Muscle of arm (tissue), 12 donors: ENCODE data around the gene RANBP3. TPM values are rescaled to one million over a fixed set of nuclear protein-coding genes. Genes with fewer than 3 reads are reported as not detected.
"Not testable (repeated sequence)": the region's sequence is repeated elsewhere in the genome, so short reads cannot be mapped to it uniquely, and the experiment has no call there.

Experiments used
- DNase-seq: peaks from one replicate; pipeline ENCODE4 v3.0.0-alpha.2; 2013
- polyA plus RNA-seq, 12 donors: library from polyadenylated mRNA; unstranded; fragments of 120-200 nt; gene quantifications; one replicate each; pipeline ENCODE4 v1.2.1, GENCODE V29; 2013; ENCODE audit not compliant: insufficient read length in 12 of 12

RANBP3 gene
- polyA plus RNA-seq, 12 donors = 36.6 to 89.2 (median 43.6) TPM; not detected in 1

DNA sequence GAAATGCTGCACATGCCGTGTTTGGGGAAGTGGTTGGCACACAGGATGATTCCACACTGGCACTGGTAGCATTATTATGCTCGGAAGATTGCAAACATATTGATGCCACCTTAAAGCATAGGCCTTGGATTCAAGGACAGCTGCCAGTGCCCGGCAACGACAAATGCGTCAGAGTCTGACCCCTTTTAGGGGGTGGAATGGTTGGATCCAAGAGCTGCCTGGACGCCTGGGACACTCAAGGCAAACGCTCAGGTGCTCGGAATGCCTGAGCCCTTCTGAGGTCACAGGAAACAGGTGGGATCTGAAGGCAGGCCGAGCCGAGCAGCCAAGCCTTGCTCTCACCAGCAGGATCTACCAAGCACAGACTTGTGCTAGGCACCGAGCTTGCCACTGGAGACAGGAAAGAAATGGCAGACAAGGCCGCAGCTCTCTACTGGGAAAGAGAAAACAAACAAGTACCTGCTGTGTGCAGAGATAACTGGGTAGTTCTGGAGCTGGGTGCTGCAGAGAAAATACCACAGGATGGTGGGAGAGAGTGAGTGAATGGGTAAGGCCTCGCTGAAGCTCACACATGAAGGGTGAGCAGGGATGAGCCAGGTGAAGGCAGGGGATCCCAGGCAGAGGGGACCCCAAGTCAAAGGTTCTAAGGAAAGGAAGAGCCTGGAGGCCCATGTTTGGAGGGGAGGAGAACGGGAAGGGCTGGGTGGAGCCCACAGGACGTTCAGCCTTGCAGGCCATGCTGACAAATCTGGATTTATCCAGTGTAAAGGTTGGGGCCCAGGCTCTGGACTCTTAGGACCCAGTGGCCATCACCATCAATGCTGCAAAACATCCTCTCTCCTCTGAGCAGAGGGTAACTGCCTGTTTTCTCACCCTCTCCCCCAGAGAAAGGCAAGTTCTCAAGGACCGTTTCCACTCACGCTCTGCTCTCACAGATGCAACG is 9.2 kb downstream of the RANBP3 start:
- no peak for DNase-seq

DNA sequence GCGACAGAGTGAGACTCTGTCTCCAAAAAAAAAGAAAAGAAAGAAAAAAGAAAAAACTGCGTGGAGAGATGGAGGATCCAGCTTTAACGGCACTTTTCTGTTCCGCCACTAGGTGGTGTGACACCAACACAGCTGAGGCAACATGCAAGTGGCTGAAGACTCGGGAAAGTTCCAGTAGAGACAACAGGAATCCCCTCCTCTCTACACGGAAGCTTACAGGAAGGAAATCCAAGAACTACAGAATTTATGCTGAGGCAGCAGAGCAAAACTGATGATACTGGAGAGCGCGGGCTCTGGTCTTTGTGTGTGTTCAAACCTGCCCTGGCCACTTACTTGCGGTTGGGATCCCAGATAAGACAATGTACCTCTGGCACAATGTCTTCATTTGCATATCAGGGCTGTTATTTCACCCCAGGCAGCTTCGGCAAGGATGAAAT is 9.9 kb downstream of the RANBP3 start:
- DNase-seq = peak; percentile 81

DNA sequence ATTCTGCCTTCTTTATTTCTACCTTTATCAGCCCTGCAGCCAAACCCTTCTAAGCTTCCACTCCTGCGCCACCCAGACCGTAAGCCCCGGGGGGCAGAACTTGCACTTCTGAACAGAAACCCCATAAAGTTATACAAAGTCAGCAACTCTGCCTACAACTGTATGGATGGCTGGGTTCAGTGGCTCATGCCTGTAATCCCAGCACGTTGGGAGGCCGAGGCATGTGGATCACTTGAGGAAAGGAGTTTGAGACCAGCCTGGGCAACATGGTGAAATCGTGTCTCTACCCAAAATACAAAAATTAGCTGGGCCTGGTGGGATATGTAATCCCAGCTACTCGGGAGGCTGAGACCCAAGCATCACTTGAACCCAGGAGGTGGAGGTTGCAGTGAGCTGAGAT is 10.4 kb downstream of the RANBP3 start:
- no peak for DNase-seq

DNA sequence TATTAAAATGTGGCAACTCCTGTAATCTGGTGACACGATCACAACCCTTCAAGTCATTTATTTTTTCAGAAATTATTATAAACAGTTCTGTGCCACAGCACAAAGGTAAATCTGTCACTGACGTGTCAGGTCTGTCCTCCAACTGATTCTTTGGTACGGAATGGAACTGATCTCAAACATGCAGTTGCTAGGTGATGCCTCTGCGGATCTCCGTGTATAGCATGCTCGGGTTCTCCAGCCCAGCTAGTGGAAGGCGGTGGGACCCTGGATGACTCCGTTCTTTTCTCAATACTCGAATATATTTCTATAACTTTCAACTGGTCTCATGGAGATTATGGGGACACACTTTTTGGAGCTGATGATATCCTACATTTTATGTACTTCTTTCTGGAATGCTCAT is 11.0 kb downstream of the RANBP3 start:
- no peak for DNase-seq

DNA sequence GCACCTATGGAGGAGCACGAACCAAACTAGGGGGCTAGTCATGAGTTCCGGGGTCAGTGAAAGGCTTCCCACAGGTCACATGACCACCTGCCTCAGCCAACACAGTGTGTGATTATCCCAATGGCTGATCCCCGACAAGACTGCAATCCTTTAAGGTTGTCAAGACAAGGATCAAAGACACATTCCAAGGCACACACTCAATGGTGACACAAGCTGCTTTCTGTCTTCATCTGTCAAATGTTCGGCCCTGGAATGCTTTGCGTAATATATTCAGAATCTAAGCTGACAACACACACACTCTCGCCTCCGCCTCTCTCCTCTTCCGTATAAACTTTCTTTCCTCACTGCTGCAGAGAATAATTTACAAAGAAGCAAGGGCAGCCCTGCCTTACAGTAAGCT is 11.7 kb downstream of the RANBP3 start:
- DNase-seq = no peak

DNA sequence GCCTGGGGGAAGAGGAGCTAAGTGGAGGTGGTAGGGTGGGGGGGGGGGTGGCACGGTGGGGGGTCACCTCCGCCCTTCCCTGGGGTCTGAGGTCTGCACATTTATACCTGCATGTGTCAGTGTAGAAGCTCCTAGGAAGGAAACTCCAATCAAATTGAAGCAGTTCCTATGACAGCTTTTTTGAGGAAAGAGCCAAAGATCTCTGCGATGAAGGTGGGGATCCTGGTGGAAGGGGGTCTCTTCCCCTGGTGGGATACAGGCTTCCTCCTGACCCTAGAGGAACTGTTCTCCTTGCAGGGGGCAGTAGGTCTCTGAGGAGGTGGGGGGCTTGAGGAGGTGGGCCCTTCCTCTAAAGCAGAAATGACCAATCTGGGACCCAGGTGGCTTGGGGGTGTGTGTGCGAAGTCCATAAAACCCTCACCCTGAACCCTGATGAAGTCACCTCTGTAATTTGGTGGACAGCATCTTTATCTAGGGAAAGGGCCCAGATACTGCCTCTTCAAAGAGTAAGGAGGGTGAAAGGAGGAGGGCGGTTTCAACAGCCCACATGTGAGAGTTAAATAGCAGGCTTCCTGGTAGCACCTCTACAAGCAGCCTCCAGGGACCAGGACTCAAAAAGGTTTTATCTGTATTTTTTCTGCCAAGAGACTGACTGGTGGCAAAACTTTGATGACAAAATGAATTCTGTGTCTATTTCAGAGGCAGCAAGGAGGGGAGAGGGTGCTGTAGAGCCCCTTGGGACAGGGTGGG is 12.9 kb downstream of the RANBP3 start:
- DNase-seq = no peak

DNA sequence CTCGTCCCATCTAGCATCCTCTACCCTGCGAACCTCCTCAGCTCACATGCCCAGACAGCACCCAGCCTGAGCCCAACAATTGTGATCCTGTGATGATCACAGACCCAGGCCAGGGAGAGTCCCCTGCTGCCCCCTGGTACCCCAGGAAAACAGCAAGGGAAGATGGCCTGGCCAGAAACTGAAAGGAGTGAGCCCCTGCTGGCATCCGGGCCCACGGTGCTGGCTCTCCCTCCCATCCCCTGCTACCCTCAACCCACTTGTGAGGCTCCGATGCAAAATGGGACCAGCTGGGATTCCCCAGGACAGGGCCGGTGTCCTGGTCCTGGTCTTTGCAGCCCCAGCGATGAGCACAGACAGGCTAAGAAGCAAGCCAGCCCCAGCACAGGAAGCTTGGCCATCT is 14.1 kb downstream of the RANBP3 start:
- no peak for DNase-seq

DNA sequence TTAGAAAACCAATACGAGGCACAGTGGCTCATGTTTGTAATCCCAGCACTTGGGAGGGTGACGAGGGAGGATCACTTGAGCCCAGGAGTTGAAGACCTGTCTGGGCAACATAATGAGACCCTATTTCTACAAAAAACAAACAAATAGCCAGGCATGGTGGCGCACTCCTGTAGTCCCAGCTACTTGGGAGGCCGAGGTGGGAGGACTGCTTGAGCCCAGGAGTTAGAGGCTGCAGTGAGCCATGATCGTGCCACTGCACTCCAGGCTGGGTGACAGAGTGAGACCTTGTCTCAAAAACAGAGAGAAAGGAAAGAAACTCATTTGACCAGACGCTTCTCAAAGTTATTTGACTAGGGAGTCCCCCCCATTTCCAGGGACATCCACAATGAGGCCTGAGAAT is 14.7 kb downstream of the RANBP3 start:
- not testable (repeated sequence) for DNase-seq

DNA sequence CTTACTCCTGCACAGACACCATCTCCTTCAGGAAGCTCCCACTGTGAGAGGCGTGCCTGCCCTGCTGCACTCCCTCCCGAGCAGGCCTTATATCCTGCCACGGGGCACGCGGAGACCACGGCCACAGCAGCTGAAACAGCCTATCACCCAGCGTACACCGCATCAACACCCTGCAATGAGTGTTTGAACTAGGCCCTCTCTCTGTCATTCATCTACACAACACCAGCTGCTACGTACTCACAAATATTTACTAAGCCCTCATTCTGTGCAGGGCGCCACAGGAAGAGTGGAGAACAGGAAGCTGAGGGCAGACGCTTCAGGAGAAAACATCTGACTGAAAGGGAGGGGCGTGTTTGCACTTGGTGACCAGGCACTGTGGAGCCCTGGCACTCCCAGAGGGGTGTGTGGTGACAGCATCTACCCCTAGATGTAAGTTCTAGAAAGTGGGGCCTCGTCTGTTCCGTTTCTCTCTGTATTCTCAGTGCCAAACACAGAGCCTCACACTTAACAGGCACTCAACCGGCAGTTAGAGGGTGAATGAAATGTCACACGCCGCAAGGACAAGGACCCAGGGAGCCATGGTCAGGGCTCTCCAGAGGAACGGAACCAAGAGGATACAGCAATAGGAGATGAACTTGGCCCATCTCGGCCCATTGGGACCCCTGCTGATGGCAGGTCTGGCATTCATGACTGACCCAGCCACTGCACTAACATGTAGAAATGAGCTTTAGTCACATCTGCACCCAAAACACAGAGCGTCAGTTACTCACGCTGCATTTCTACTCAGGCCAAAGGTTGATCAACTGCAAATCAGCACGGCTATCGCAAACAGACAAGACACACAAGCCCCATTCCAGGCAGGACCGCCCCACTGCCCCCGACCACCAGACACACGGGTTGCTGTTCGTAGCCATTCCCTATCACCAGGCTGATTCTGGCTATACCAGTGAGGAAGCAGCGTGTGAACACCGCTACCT is 15.7 kb downstream of the RANBP3 start:
- DNase-seq = no peak

DNA sequence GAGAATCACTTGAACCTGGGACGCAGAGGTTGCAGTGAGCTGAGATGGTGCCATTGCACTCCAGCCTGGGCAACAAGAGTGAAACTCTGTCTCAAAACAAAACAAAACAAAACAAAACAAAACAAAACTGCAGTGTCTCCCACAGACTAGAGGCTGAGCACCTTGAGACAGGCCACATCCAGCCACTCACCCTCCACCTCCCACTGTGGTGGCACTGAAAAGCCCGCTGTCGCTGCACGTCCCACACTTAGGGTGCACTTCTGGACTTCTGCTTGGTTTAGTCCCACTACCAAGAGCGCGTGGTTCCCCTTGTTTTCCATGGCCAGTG is 16.3 kb downstream of the RANBP3 start:
- DNase-seq = not testable (repeated sequence)

DNA sequence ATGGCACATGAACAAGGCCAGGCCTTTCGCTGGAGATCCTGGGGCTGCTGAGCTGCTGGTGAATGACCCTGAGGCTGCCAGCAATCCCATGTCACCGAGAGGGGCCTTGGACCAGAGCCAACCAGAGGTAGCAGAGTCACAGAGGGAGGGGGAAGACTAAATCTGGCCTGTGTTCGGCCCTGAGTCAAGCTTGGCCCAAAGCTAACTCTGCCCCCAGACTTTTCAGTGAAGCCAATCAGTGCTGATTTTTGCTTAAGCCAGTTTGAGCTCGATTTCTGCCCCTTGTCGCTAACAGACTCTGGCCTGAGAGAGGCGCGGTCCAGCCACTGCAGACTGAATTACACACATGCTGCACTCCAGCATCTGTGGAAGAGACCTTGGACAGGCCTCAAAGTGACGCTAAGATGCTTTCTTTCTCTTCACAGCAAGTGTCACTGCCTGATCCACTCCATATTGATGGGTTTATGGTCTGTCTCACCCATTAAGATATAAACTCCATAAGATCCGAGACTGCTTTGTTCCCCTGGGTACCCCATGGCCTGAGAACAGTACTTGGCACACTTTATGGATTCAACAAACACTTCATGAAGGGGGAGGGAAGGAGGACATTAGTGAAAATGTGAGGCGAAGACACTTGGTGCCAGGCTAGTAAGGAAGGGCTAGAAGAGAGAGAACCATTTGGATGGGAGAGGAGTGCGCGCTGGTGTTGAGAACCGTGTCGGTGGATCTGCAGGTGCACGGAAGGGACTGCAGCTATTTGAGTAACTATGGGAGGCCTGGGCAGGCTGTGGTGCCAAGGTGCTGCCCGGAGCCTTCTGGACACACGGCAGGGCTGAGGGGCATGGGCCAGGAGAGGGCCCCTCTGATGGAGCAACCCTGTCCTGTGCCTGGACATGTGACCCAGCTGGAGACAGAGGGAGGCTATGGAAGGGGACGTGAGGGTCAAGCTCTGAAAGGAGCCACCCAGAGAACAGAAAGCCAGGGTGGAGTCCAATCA is 17.6 kb downstream of the RANBP3 start:
- DNase-seq = no peak

DNA sequence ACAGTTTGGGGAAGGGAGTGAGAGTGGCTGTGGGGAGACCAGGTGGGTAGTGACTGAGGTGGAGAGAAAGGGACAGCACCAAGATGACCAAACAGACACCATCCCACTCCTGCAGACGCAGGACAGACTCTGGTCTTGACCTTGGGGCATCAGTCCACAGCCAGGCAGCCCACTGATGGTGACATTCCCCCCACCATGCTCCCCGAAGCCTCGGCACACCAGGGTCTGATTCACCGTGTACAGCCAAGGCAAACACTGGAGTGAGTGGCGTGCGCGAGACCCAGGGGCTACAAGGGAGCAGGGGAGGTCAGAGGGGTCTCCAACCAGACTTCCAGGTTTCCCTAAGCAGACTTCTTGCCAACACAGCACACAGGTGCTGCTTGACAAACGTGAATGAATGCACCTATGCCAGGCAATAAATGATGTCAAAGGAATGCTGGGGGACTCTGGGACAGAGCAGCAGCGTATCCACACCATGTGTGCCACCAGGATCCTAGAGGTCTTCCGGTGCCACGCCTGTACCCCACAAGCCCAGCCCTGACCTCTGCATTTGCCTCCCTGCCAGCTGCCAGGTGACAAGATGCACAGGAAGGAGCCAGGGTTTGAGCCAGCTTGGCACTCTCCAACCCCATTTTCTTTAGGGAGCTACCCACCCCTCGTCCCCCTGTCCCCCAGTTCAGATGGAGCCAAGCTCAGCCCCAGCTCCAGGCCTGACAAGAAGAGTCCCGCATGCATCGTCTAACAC is 18.5 kb downstream of the RANBP3 start:
- no peak for DNase-seq

DNA sequence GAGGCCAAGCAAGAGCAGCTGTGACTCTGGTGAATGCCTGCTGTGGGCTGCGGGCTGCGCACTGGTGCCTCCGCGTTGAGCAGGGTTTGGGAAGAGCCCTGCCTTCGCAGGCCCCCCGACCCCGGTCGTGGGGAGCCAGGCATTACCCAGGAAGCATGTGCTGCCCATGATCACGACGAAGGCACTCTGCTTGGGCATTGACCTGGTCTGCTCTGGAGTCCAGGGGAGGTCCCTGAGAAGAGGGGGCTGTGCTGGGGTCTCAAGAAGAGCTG is 19.2 kb downstream of the RANBP3 start:
- no peak for DNase-seq

DNA sequence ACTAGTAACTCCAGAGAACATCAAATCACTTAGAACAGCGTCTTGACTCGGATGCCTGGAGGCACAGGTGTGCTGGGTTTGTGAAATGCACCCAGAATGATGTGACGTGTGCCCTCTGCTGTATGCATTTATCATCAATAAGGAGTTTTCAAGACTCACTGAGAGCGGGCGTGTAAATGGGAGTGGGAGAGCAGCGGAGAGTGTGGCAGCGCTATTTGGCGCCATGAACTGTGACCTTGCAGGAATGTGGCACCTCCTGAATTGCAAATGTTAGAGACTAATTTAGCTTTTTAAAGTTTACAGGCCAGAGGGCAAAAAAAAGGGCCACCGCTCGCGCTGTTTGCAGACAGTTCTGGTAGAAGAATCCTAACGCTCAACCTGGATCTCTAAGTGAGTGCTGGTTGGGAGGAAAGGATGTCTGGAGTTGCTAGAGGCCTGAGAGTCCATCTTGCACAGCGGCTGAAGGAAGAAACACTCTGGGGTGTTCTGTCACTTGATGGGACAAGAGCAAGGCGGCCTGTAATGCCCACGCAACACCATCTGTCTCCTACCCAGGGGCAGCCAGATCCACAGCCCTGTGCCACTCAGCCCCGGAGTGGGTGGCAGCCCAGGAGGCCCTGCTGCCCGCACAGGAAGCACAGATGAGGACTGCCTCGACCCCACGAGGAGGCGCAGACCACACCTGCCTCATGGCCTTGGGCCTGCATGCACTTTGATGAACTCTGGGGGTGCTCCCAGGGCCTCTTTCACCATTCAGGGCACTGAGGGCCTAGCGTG is 19.7 kb downstream of the RANBP3 start:
- DNase-seq = no peak

DNA sequence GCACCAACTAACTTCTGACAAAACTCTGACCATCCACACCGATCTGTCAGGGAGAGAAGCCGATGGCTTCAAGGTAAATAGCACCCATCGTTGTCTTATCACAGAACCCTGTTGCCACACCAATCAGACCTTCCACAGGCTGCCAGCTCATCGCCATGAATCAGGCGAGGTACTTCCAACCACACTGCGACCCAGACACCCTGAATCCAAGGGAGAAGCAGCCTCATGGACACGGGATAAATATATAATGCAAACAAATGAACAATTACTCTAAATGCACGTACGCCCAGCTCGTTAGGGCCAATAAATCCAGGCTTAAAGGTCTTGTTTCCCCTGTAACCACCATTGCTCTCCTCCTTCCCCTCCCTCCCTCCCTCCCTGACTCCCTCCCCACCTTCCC is 20.8 kb downstream of the RANBP3 start:
- no peak for DNase-seq

DNA sequence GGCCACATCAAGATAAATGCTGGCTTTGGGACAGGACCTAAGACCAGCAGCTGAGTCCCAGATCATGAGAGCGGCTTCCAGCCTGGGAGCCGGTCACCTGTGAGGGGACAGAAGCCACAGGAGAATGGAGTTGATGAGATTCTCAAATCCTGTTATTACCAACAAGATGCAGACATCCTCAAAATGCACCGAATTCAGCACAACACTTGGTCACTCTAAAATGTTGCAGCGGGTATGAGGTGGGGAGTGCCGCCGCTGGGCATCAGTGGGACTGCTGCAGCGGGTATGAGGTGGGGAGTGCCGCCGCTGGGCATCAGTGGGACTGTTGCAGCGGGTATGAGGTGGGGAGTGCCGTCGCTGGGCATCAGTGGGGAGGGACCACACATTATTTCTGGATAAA is 21.2 kb downstream of the RANBP3 start:
- DNase-seq = no peak

DNA sequence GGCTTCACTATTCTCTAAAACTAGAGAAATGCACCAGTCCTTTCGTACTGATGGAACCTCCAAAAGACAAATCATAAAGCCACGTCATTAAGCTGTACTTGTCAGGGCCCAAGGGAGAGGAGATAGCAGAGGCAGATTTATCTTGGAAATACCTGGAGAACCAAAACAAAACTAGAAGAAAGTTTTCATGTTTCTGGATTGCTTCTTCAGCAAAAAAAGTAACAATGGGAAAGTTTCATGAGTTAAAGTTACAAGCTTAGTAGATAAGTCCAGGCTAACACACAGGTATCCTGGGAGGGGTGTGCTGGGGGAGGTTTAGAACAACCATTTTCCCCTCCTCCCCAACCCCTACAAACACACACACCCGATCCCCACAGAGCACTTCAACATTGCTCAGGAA is 21.6 kb downstream of the RANBP3 start:
- no peak for DNase-seq

DNA sequence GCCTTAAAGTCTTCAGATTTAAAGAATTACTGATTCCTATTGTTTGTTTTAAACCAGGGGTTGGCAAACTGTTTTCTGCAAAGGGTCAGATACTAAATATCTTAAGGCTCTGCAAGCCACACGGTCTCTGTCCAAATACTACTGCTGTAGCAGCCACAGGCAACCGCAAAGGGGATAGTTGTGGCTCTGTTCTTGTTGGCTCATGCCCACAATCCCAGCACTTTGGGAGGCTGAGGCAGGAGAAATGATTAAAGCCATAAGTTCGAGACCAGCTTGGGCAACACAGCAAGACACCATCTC is 22.4 kb downstream of the RANBP3 start:
- no peak for DNase-seq

DNA sequence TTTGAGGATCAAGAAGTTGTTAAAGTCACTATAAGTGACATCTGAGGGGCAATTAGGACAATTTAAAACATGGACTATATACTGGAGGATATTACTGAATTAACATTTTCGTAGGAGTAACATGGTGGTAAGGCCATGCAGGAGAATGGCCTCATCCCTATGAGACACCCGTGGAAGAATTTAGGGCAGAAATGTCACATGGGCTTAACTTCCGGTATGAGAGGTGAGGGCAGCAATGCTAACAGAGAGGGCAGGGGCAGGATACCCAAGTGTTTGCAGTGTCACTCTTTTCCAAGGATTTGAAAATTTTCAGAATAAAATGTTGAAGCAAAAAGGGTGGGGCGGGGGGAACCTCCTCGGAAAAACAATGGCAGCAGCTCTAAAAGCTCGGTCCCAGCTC is 23.6 kb downstream of the RANBP3 start:
- no peak for DNase-seq
